Memory B cell (primary cell): Measurements from ENCODE around the gene SEMA5B.

Experiments
- ATAC-seq: fragments of 150-1000 bp; cut with Tn5 transposase; 2 replicates; pipeline ENCODE4 v1.10.0; 2021; ENCODE audit warnings: low read depth, mild to moderate bottlenecking, moderate library complexity
- DNase-seq, 2 donors: peaks; one replicate each; pipeline ENCODE4 v3.0.0; 2022; ENCODE audit warnings: low spot score in 2 of 2
- H3K27ac Mint-ChIP-seq: one replicate; pipeline ENCODE4 v1.8.0; 2022; ENCODE audit warnings: mild to moderate bottlenecking, moderate library complexity, mixed read lengths
- H3K27me3 Mint-ChIP-seq: one replicate; pipeline ENCODE4 v1.8.0; 2022; ENCODE audit warnings: mixed read lengths
- H3K36me3 Mint-ChIP-seq: one replicate; pipeline ENCODE4 v1.8.0; 2022; ENCODE audit warnings: mild to moderate bottlenecking, mixed read lengths
- H3K4me1 Mint-ChIP-seq: one replicate; pipeline ENCODE4 v1.8.0; 2022; ENCODE audit warnings: mixed read lengths
- H3K4me3 Mint-ChIP-seq: one replicate; pipeline ENCODE4 v1.8.0; 2022; ENCODE audit warnings: mild to moderate bottlenecking, moderate library complexity, mixed read lengths
- H3K9me3 Mint-ChIP-seq: one replicate; pipeline ENCODE4 v1.8.0; 2022; ENCODE audit warnings: mixed read lengths

The SEMA5B gene

DNA sequence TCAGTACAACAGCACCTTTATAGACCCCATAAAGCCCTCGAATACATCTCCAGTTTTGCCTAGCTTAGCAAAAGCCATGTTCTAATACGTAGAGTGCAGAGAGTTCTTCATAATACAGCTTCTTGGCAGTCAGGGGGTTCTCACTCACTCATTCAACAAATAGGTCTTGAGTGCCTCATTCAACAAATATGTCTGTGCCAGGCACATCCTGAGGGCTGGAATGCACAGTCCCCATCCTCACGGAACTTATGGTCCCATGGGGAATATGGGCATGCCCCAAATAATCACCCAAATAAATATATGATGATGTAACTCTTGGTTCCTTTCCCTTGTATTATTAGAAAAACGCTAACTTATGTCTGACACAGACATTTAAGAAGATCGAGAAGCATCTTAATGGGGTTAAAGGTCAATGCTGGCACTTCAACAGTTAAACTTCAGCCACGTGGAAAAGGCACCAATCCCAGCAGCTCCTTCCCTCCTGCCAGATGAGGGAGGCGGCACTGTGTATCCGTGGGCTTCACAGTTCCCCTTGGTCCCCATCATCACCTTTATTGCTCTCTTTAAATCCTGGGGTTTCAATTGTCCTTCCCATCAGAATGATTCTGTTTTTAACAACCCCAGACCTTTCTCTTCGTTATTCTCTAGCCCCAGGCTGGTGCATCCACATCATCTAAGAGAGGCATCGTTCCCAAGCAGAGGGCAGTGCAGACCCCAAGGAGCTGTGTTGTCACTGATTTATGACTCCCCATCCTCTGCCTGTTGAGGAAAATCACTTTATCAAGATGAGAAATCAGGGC lies 18.9 kb upstream of the SEMA5B start:
- peaks cover 8% of the 10 kb centered on the region for H3K27me3 Mint-ChIP-seq
- H3K9me3 Mint-ChIP-seq = no peaks in the 10 kb centered on the region
- no peak for ATAC-seq
- no peak overlapping the region for H3K4me3 Mint-ChIP-seq
- DNase-seq = no peak
- no peaks in the 10 kb centered on the region for H3K4me1 Mint-ChIP-seq
- H3K27ac Mint-ChIP-seq = no peak overlapping the region
- no peaks in the 10 kb centered on the region for H3K36me3 Mint-ChIP-seq

DNA sequence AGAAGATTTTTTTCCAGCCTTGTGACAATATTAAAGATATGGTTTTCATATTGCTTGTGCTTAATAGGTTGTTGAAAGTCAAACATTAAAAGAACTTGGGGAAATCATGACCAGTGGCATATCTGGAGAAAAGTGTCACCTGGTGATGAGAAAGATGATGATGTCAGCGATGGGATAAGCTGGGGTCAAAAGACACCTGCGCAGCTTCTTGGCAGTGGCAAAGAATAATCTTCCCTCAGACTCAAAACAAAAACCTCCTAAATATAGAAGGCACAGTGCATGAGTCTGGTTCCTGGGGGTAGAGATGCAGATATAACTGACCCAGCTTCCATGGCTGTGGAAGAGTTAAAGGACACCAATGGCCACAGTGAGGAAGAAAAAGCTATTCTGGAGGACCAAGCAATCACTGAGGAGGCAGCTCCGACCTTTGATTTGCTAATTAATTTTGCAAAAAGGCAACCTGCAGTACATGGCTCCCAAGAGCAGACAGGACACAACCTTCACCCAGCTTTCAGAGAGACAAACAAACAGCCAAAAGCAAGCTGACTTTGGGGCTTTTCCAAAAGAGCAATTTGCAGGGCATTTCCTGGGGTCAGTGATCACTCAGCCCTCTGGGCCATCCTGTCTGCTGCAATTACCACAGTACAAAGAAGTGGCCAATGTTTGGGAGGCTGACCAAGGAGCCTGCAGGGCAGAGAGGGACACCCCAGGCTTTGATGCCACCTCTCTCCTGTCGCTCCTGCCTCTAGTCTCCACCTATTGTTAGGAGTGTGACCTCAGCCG lies 17.6 kb upstream of the SEMA5B start:
- Mint-ChIP-seq H3K27me3 (peaks cover 9% of the 10 kb centered on the region), H3K36me3 (no peaks in the 10 kb centered on the region), H3K4me1 (no peaks in the 10 kb centered on the region), H3K4me3 (no peak overlapping the region), H3K9me3 (no peaks in the 10 kb centered on the region), H3K27ac (no peak overlapping the region)
- ATAC-seq (no peak), DNase-seq (no peak)

DNA sequence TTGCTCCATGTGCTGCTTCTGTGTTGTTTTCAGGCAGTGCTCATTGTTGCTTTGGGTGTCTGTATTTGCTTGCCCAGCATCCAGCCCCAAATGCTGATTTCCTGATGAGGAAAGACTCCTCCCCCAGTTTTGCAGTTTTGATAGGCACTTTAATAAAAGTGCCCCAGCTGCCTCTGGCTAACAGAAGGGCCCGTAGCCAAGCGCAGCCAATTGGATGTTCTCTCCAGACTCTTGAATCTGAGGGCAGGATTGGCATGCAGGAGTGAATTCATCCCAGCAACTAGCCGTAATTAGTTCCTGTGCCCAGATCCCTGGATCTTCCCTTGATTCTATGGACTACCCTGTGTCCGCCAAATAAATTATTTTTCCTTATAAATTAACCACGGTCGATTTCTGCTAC lies 14.8 kb upstream of the SEMA5B start:
- H3K9me3 Mint-ChIP-seq = no peaks in the 10 kb centered on the region
- no peak overlapping the region for H3K4me3 Mint-ChIP-seq
- no peak for ATAC-seq
- no peaks in the 10 kb centered on the region for H3K36me3 Mint-ChIP-seq
- H3K27ac Mint-ChIP-seq = no peak overlapping the region
- DNase-seq = no peak
- H3K27me3 Mint-ChIP-seq = peaks cover 14% of the 10 kb centered on the region
- H3K4me1 Mint-ChIP-seq = no peaks in the 10 kb centered on the region

DNA sequence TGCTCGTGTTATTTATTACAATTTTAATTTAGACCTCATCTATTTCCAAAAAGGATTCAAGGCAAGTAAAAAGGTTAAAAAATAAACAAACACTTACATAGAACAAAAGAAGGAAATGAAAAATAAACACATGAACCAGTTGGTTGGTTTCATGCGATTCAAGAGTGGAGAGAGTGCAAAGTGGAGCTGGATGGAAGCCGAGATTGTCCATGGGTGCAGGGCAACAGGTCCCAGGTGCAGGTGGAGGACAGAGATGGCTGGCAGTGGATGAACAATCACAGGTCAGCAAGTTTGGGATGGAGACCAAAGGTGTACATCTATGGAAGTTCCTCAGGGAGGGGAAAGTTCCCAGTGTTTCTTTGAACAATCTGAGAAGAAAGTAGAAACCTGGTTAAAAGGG lies 11.6 kb upstream of the SEMA5B start:
- H3K4me1 Mint-ChIP-seq = no peaks in the 10 kb centered on the region
- ATAC-seq (no peak), DNase-seq (no peak)
- H3K27ac Mint-ChIP-seq = no peak overlapping the region
- H3K9me3 Mint-ChIP-seq = no peaks in the 10 kb centered on the region
- H3K36me3 Mint-ChIP-seq = no peaks in the 10 kb centered on the region
- peaks cover 26% of the 10 kb centered on the region for H3K27me3 Mint-ChIP-seq
- H3K4me3 Mint-ChIP-seq = no peak overlapping the region

GRCh38 chr3:123038751-123039150 lies 11.2 kb upstream of the SEMA5B start:
- no peak for DNase-seq
- Mint-ChIP-seq H3K4me3 (no peak overlapping the region), H3K36me3 (no peaks in the 10 kb centered on the region), H3K27me3 (peaks cover 28% of the 10 kb centered on the region), H3K4me1 (no peaks in the 10 kb centered on the region), H3K27ac (no peak overlapping the region), H3K9me3 (no peaks in the 10 kb centered on the region)
- ATAC-seq = no peak

GRCh38 chr3:123037015-123037375 lies 9.4 kb upstream of the SEMA5B start:
- ATAC-seq = no peak
- Mint-ChIP-seq H3K4me3 (no peak overlapping the region), H3K36me3 (no peaks in the 10 kb centered on the region), H3K9me3 (no peaks in the 10 kb centered on the region), H3K27me3 (peaks cover 31% of the 10 kb centered on the region), H3K27ac (no peak overlapping the region), H3K4me1 (no peaks in the 10 kb centered on the region)
- DNase-seq = no peak

DNA sequence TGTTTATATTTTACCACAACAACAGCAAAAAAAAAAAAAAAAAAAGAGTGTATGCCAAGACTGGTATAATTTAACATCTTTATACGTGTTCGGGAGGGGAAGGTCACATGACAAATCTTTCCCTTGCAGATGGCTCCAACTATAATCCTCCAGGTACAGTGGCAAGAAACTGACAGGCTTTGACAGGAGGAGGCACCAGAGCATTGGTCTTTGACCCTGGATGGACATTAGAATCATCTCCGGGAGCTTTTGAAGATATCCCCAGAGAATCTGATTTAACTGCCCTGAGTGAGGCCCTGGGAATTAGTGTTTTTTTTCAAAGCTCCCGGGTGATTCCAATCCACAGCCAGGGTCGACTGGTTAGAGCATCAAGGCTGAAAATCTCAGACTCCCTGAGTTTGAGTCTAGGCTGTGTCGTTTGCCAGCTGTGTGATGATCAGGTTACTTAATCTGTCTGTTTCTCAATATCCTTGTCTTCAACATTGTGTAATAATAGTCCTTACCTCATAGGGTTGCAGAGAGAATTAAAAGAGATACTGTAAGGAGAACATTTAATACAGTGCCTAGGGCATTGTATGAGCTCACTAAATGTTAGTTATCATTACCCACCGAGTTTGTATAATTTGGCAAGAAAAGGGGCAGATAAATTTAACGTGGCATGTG lies 8.9 kb upstream of the SEMA5B start:
- ATAC-seq (no peak), DNase-seq (no peak)
- Mint-ChIP-seq H3K9me3 (no peaks in the 10 kb centered on the region), H3K27me3 (peaks cover 31% of the 10 kb centered on the region), H3K4me1 (no peaks in the 10 kb centered on the region), H3K36me3 (no peaks in the 10 kb centered on the region), H3K27ac (no peak overlapping the region), H3K4me3 (no peak overlapping the region)

GRCh38 chr3:123034996-123035395 lies 7.4 kb upstream of the SEMA5B start:
- peaks cover 28% of the 10 kb centered on the region for H3K27me3 Mint-ChIP-seq
- H3K9me3 Mint-ChIP-seq = no peaks in the 10 kb centered on the region
- no peaks in the 10 kb centered on the region for H3K36me3 Mint-ChIP-seq
- ATAC-seq = no peak
- H3K4me1 Mint-ChIP-seq = no peaks in the 10 kb centered on the region
- no peak overlapping the region for H3K27ac Mint-ChIP-seq
- H3K4me3 Mint-ChIP-seq = no peak overlapping the region
- DNase-seq = no peak

DNA sequence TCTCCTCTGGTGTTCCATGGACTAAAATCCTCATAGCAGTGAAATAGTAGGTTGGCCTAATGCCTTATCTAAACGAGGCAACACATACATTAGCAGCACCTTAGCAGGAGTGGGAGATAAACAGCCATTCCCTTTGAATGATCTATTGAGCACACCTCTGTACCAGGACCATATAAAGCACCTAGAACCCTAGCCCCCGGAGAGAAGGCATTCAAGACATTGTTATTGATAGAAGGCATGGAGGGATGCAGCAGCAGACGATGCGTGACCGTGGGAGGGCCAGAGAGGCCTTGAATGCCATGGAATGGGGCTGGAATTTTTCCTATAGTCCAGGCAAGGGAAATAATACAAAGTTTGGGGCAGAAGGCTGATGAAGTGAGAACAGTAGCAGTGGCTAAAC lies 6.6 kb upstream of the SEMA5B start:
- Mint-ChIP-seq H3K27ac (no peak overlapping the region), H3K4me3 (no peak overlapping the region), H3K36me3 (no peaks in the 10 kb centered on the region), H3K4me1 (no peaks in the 10 kb centered on the region), H3K27me3 (peaks cover 27% of the 10 kb centered on the region), H3K9me3 (no peaks in the 10 kb centered on the region)
- DNase-seq (no peak), ATAC-seq (no peak)

GRCh38 chr3:123032057-123032456 lies 4.5 kb upstream of the SEMA5B start:
- Mint-ChIP-seq H3K36me3 (no peaks in the 10 kb centered on the region), H3K4me3 (no peak overlapping the region), H3K9me3 (no peaks in the 10 kb centered on the region), H3K27ac (no peak overlapping the region), H3K27me3 (peaks cover 25% of the 10 kb centered on the region), H3K4me1 (peaks cover 5% of the 10 kb centered on the region)
- ATAC-seq = no peak
- no peak for DNase-seq

- peaks cover 30% of the 10 kb centered on the region for H3K27me3 Mint-ChIP-seq
- no peak overlapping the region for H3K4me3 Mint-ChIP-seq
- no peak overlapping the region for H3K27ac Mint-ChIP-seq
These were observed 3.5 kb upstream of the SEMA5B start for GRCh38 chr3:123031051-123031450.

DNA sequence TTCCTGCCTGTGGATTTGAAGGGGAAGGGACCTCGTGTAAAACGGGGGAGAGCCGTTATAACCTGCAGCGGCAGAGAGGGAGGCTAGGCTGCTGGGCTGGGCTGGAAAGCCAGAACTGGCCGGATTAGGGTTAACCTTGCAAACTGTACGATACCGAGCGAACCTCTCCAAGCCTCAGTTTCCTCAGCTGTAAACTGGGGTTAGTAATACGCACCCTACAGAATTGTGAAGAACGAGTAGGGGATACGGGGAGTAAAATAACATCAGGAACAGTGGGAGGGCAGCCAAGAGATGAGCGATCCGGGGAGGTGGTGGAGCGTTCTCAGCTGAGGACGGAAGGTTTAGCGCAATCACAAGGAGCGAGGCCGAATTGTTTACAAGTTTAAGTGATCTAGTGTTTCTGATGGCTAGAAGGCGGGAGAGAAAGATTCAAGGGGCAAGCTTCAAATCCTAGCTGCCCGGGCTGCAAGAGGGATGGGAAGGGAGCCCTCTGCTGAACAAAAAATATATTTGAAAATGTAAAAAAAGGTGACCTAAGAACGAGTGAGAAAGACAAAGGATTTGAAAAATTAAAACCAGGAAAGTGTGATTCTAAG lies 768 bp upstream of the SEMA5B start:
- no peaks in the 10 kb centered on the region for H3K36me3 Mint-ChIP-seq
- ATAC-seq (peak; percentile 40), DNase-seq (peak; percentile 16 to 33)
- no peaks in the 10 kb centered on the region for H3K9me3 Mint-ChIP-seq
- peaks cover 12% of the 10 kb centered on the region for H3K4me1 Mint-ChIP-seq
- H3K27ac Mint-ChIP-seq = no peak overlapping the region
- H3K4me3 Mint-ChIP-seq = peak overlapping the region; percentile 79
- peaks cover 33% of the 10 kb centered on the region for H3K27me3 Mint-ChIP-seq

More at GRCh38 chr3:123031051-123031450, 3.5 kb upstream of the SEMA5B start:
- Mint-ChIP-seq H3K4me1 (peaks cover 8% of the 10 kb centered on the region), H3K9me3 (no peaks in the 10 kb centered on the region), H3K36me3 (no peaks in the 10 kb centered on the region)
- DNase-seq (no peak), ATAC-seq (no peak)

DNA sequence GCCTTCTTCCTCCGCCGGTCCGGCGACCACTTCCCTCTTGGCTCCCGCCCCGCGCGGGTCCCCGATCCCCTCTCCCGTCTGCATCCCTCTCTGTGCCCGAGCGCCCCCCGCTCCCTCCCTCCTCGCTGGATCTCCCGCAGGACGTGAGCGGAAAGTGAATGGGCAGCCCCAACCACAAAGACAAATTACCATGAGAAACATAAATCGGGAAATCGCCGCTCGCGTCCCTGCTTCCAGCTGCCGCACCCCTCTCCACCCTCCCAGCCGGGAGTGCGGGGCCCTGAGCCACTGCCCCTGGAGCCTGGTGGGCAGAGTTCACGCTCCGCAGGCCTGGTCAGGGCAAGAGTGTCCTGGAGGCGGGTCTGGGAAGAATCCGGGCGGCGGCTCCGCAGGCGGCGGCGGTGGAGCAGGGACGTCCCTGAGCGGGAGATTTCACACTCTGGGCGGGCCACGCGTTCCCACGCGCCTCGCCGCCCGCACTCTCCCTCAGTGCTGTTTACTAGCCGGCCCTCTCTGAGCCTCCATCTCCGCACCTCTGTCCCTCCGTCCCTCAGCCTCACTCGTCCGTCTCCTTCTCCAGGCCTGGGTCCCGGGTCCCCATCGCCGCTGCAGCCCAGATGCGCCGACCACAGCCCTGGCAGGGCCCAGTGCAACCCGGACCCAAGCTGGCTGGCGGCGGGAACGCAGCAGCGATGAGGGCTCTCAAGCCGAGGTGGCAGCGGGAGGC lies 835 bp downstream of the SEMA5B start:
- DNase-seq (peak; percentile 12 to 49), ATAC-seq (peak; percentile 35)
- Mint-ChIP-seq H3K27me3 (peaks cover 33% of the 10 kb centered on the region), H3K36me3 (no peaks in the 10 kb centered on the region), H3K27ac (no peak overlapping the region), H3K9me3 (no peaks in the 10 kb centered on the region), H3K4me3 (peak overlapping the region; percentile 82), H3K4me1 (peaks cover 12% of the 10 kb centered on the region)
